Measurements from ENCODE around the gene UGT3A2.

UGT3A2 gene, protein sequence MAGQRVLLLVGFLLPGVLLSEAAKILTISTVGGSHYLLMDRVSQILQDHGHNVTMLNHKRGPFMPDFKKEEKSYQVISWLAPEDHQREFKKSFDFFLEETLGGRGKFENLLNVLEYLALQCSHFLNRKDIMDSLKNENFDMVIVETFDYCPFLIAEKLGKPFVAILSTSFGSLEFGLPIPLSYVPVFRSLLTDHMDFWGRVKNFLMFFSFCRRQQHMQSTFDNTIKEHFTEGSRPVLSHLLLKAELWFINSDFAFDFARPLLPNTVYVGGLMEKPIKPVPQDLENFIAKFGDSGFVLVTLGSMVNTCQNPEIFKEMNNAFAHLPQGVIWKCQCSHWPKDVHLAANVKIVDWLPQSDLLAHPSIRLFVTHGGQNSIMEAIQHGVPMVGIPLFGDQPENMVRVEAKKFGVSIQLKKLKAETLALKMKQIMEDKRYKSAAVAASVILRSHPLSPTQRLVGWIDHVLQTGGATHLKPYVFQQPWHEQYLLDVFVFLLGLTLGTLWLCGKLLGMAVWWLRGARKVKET

DNA sequence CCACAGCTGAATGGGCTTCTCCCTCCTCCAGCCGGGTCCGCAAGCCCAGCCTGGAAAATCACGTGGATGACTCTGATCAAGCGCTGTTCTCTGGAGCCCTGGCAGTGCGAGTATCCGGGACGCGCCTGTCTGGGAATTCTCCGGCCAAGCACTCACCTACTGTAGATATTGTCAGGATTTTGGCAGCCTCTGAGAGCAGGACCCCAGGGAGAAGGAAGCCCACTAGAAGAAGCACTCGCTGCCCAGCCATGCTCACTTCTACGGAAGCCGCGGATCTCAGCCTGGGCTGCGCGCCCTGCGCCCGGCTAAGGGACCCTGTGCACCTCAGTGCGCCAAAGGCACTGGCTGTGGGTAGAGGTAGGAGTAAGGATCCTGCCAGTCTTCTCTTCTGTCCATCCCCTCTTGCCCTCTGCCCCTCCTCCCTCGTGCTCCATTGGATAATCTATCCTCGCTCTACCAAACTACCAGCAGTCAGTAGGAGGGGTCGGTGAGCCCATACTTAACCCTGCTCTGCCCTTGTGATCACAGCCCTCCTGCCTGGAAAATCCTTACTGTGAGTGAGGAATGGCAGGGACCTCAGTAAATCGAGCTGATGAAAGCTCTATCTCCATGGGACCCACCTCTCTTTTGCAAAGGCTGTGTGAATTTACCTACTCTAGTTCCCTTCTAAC is at the start of gene UGT3A2:
TSS of gene UGT3A2 (minus strand) at position 343 of the 671 bp plus-strand sequence. CDS start at position 250, 93 bp downstream.
- no peak for DNase-seq (ENCODE audit: extremely low read depth in 1 of 2, low read depth in 1 of 2)

DNA sequence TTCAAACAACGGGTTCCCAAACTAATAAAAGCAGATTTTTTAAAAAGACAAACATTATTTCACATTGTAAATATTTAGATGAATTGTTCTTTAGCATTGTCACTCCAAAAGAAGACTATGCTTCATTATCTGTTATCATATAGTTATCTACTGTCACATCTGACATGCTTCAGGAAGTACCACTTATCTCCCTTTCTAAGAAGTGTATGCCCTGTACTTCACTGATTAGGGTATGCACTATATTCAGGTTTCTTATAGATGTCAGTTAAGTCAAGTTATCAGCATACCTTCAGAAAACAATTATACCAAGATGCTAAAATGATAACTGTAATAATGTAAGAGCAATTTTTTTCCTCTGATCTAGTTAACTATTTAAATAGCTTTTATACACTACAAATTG is 44.6 kb upstream of the UGT3A2 start:
- DNase-seq (ENCODE audit: extremely low read depth in 1 of 2, low read depth in 1 of 2), result no peak

DNA sequence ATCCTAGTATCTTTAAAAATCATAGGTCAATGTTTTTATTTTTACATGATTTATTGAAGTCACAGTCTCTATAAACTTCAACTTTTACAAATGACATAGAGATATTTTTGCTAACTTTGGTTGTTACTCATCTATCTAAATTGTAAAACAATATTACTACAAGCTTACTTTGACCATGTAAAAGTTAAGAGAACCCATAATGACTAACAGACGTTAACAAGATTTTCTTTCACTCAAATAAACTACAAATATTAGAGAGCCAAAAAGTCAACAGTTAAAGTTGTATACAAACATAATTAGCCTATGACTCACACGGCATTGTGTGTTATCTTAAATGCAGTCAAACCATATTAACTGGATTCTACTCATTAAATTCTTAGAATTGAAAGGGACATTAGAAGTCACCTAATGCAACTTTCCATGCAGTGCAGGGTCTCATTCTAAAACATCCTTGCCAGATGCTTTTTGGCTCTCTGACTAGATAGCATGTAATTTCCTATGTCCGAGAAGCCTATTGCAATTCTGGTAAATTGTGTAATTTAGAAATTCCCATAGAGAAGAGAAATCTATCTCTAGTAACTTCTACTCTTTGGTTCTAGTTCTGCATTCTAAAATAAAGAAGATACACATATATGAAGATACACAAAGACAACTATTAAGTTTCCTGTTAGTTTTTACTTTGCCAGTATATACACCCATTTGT is 42.2 kb upstream of the UGT3A2 start:
- no peak for DNase-seq (ENCODE audit: extremely low read depth in 1 of 2, low read depth in 1 of 2)

DNA sequence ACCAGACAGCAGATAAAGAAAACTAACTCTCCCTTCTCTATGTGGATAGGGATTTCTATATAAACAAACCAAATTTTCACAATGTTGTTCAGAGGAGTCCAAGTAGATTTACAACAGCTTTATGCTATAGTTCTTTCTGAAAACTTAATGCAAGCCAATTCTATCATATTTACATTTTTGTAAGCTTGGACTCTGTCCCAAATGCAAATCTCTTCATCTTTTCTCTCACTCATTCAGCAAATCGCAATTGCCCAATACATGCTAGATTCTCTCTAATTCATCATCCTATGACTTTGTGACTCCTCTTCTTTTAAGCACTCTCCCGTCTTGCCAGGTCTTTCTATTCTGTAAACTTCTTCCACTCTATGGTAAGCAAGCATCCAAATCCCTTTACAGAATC is 39.1 kb upstream of the UGT3A2 start:
- DNase-seq (ENCODE audit: extremely low read depth in 1 of 2, low read depth in 1 of 2), result no peak

DNA sequence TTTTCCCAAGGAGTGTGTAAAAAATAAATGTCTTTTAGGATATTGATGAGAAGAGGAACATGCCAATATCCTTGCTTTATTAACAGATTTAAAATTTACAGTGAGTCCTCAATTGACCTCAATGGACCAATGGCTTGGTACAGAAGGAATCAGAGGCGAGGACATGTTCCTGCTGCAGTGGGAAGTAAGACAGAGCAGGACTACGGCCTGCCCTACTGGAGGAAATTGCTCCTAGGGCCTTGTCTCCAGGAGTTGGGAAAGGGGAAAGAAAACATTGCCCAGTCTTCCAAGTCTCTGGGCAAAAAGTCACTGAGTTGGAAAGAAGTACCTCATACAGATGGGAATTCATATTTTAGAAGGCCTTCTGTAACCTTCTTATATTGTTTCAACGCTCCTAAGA is 33.1 kb upstream of the UGT3A2 start:
- DNase-seq (ENCODE audit: extremely low read depth in 1 of 2, low read depth in 1 of 2), result no peak

DNA sequence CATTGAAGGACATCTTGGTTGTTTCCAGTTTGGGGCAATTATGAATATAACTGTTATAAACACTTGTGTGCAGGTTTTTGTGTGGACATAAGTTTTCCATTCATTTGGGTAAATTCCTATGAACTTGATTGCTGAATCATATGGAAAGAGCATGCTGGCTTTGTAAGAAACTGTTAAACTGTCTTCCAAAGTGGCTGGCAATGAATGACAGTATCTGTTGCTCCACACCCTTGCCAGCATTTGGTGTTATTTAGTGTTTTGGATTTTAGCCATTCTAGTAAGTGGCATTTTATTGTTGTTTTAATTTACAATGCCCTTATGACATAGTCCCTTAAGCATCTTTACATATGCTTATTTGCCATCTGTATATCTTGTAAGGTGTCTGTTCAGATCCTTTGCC is 29.8 kb upstream of the UGT3A2 start:
- no peak for DNase-seq (ENCODE audit: extremely low read depth in 1 of 2, low read depth in 1 of 2)

DNA sequence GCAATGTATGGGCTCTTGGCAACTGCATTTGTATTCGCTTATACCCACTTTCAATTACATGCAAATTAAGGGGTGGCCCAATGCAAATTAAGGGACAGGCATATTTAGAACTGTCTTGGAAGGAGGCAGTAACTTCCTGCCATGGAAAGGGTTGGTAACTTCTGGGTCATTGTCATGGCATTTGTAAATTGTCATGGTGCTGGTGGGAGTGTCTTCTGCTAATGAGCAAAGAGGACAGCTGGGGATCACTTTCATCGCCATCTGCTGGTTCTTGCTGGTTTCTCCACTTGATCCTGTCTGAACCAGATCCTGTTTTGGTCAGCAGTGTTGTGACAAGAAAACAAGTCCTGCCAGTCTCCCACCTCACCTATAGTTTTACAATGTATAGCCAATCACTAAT is 23.3 kb upstream of the UGT3A2 start:
- DNase-seq (ENCODE audit: extremely low read depth in 1 of 2, low read depth in 1 of 2), result no peak

DNA sequence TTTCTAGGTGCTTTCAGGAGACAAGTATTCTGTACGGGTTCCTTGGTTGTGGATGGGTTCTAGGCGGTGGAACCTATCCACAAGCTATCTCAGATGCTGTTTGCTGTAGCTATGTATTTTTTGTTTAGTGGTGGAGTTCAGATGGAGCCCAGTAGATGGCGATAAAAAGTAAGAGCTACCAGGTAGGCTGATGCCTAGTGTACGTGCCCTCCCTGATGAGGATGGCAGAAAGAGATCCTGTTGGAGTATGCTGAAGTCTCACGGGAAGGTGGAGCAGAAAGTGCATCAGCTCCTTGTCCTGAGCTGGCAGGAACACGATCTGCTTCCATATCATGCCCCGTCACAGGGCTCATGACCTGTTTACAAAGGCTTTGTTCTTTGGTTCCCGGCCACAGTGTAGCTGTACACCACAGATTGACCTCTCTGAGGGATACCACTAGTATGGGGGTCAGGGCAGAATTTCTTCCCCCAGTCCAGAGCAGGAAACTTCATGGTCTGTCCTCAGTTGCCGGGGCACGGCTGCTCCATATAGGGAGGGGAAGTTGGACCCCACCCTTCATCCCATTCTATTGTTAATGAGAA is 12.6 kb upstream of the UGT3A2 start:
- no peak for DNase-seq (ENCODE audit: extremely low read depth in 1 of 2, low read depth in 1 of 2)

DNA sequence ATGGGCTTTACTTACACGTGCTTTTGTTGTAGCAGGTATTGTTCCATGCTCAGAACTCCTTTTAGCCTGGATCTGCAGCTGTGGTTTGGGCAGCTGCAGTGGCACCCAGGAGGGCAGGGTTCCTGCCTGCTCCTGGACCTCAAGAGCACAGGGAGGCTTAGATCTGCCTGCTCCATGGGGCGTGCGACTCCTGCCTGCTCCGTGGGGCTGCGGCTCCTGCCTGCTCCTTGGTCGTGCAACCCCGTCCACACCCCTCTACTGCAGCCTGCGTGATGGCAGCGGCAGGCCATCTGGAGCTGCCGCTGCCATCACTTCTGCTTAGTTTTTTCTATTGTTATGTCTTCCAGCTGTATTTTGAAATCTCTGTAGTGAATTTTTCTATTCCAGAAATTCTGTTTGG is 11.7 kb upstream of the UGT3A2 start:
- no peak for DNase-seq (ENCODE audit: extremely low read depth in 1 of 2, low read depth in 1 of 2)

DNA sequence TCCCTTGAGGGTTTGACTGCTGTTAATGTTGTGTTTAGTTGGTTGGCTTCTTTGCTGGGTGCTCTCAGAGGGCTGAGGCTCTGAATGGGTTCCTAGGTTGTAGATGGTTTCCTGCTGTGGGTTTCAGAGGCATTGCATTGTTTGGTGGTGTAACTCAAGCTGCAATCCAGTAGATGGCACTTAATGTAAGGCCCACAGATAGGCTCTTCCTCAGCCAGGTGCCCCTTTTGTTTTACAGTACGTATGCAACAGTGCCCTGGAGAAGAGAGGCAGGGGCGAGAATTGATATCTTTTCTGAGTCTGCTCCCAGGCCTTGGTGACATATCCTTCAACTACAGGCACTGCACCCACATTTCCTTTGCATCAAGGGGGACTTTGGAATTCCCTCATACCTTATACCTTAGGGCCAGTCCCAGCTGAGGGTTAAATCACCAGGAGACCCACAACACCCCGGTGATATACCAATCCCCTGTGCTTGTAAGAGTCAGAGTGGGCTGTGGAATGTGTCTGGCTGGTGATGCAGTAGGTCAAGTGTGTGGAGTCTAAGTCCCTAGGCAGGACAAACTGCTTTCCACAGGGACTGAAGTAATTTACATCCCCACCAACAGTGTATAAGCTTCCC is 7.0 kb upstream of the UGT3A2 start:
- DNase-seq (ENCODE audit: extremely low read depth in 1 of 2, low read depth in 1 of 2), result no peak

DNA sequence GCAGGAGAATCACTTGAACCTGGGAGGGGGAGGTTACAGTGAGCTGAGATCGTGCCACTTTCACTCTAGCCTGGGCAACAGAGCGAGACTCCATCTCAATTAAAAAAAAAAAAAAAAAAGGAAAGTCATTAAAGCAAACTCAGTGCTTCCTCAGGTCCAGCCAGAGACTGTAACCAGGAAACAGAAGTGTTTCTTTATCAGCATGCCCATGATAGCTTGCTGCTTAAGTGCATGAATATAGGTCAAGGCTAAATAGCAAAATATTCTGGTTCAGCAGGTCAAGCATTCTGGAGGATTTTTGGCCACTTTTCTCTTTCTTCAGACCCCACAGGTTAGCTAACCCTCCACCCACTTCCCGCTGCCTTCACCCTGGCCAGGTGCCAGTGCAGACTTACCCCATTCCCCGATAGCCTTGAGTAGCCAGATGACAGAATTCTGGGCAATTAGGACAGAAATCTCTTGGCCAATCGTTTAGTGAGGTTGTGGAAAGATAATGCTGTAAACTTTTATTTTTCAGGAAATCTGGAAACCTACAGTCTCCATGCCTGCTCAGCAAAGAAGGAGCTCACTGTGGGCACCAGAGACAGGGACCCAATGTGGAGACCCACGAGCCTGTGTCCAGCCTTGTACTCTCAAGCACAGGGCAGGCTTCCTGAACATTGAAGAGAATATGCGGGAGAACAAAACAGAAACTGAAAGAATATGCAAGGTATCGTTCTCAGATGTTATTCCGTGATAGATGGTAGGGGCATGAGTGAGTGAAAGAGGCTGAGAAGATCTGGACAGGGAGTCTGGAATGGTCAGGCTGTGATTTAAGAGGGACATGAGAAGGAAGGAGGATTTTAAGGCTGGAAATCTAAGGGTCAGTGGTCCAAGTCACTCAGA is 4.2 kb upstream of the UGT3A2 start:
- DNase-seq (ENCODE audit: extremely low read depth in 1 of 2, low read depth in 1 of 2), result no peak

DNA sequence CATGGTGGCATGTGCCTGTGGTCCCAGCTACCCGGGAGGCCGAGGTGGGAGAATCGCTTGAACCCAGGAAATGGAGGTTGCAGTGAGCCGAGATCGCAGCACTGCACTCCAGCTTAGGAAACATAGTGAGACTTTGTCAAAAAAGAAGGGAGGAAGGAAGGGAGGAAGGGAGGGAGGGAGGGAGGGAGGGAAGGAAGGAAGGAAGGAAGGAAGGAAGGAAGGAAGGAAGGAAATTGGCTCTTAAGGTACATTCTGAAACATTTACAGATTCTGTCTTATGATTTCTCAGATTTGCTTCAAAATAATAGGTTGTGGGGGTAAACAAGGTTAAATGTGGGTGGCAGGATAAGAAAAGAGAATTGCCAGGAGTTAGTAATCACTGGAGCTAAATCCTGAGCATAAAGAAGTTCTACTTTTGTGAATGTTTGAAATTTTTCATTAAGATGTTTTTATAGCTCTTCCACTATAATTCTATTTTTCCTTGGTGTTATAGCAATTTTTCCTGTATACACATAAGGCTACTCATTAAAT is 2.1 kb upstream of the UGT3A2 start:
- no peak for DNase-seq (ENCODE audit: extremely low read depth in 1 of 2, low read depth in 1 of 2)

DNA sequence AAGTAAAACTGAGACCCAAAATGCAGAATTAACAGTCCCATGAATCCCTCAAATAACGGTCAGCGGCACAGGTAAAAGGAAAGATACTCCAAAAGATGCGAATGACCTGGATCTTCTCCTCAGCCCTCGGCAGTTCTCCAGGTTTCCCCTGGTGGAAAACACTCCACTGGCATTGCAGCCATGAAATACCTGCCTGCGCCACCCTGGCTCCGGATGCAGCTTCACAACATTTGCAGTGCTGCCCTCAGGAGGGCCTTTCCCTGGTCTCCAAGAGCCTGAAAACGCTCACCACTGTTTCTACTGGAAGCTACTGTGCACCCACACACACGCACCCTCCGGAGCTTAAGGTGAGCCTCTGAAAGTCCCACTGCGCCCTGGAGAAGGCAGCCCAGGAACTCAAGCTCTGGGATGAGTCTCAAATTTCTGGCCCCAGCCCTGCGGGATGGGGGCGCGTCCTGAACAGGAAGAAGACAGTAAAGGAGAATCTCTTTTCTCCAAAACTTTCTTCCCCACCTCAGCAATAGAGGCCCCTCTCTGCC is 612 bp downstream of the UGT3A2 start:
- no peak for DNase-seq (ENCODE audit: extremely low read depth in 1 of 2, low read depth in 1 of 2)

DNA sequence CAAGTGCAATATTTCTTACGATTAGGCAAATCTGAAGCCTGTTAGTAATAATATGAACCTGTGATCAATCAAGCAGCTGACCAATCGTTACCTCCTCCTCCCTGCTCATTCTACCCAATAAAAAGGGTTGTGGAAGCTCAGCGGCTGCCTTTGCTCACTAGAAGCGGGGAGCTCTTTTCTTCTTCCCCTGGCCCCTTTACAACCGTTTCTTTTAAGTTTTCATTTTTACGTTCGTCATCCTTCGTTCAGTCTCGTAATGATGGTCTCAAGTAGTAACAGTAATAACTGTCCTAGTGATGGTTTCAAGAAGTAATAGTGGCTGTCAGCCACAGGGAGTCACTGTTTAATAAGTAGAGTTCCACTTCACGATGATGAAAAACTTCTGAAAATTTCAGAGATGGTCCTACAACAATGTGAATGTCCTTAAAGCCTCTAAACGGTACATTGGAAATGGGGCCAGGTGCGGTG is 6.2 kb downstream of the UGT3A2 start:
- no peak for DNase-seq (ENCODE audit: extremely low read depth in 1 of 2, low read depth in 1 of 2)

DNA sequence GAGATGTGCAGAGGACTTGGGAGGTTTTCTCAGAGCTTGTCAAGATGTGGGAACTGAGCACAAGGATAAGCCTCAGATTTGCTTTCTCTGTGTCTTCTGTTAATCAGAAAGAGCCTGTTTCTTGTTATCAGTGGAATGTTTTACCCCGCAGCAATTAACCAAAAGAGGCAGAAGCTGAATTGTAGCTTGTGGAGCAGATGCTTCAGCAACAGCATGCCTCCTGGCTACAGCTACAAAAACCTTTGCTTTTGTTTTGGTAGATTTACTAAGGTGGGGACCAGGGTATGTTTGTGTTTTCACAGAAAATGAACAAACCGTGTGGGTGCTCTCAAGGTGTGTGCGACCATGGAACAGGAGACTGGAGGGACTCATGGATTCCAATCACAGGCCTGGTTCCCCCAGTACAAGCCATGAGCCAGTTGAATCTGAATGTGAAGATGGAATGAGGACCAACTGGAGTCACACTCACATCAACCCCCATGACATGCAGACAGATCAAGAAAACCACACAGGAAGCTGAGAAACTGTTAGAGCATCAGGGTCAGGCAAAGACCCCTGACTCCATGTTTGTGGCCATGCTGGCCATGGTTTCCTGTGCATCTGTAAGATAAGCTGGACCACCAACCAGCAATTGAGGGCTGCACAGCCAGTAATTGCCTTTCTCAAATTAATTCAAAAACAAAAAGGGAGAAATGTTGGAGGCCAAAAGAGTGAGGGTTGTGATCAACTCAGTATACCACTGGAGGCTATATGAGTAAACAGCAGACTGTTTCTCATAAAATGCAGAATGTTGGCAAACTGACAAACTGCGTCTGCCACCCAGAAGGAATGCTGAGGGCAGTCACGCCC is 6.9 kb downstream of the UGT3A2 start:
- no peak for DNase-seq (ENCODE audit: extremely low read depth in 1 of 2, low read depth in 1 of 2)

DNA sequence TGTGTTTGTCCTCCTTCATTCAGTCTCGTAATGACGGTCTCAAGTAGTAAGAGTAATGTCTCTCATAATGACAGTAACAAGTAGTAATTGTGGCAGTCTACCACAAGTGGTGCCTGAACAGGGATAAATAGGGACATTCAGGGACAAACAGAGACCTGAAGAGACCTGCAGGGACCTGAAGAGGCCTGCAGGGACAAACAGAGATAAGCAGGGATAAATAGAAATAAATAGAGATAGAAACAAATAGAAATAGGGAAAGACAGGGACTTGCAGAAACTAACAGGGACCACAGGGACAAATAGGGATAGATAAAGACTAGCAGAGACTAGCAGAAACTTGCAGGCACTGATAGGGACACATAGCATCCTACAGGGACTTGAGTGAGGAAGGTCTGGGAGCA is 7.9 kb downstream of the UGT3A2 start:
- no peak for DNase-seq (ENCODE audit: extremely low read depth in 1 of 2, low read depth in 1 of 2)

DNA sequence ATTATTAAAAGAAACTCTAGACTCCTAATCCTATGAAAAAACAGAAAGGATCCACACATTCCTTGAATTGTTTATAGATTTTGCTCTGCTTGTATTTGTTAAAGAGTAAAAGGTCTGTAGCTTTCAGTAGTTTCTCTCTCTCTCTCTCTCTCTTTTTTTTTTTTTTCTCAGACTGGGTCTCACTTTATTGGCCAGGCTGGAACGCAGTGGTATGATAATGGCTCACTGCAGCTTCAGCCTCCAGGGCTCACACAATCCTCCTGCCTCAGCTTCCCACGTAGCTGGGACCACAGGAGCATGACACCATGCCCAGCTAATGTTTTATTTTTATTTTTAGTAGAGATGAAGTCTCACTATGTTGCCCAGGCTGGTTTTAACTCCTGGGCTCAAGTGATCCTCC is 9.3 kb downstream of the UGT3A2 start:
- no peak for DNase-seq (ENCODE audit: extremely low read depth in 1 of 2, low read depth in 1 of 2)

DNA sequence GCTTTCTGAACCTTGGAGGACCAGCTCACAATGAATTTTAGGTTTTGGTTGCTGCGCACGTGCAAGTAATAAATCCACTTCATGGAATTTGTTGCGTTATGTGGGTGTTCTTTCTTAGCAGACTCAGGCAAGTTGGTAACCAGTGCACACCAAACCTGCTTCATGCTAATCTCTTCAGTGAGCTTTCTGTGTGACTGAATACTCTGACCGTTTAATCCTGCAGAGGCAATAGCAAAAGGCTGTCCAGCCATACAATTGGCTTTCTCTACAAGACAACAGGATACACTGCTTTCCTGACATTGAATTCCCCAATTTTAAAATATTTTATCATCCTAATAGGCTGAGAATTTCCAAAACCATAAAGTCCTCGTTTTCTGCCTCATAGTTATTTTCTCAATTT is 10.3 kb downstream of the UGT3A2 start:
- no peak for DNase-seq (ENCODE audit: extremely low read depth in 1 of 2, low read depth in 1 of 2)

All from activated CD8-positive, alpha-beta memory T cell treated with anti-CD3 and anti-CD28 coated beads for 1 hour (primary cell).